AG04450 (cell line): ENCODE measurements around the gene LCN1. TPM values are rescaled to one million over a fixed set of nuclear protein-coding genes. Genes with fewer than 3 reads are reported as not detected.

ENCODE experiments used
- CTCF ChIA-PET: fragments of 300-600, 350-600 bp; formaldehyde crosslinking; extraction: SDS; loops from one replicate; lab custom pipeline; 2022; ENCODE audit warnings: antibody characterized with exemption, inconsistent platforms; lab: Charles Lee
- POLR2A ChIA-PET: fragments of 350-600 bp; formaldehyde crosslinking; extraction: SDS; loops from one replicate; lab custom pipeline; 2021; ENCODE audit warnings: antibody characterized with exemption, inconsistent platforms; lab: Yijun Ruan, JAX
- DNase-seq: peaks from one replicate; pipeline ENCODE4 v3.0.0-alpha.2; 2011; ENCODE audit warnings: low read depth, low spot score
- H3K27ac ChIP-seq: one replicate; pipeline ENCODE4 v1.5.1; 2012; ENCODE audit warnings: low read depth, low read length, control low read depth
- H3K27me3 ChIP-seq: one replicate; pipeline ENCODE4 v1.6.0; 2012; ENCODE audit warnings: low read length; ENCODE audit not compliant: control insufficient read depth, insufficient read depth
- H3K4me3 ChIP-seq: 2 replicates; pipeline ENCODE4 v1.5.1; 2011; ENCODE audit warnings: mild to moderate bottlenecking, low read depth, low read length, control low read depth
- H3K9me3 ChIP-seq: 2 replicates; pipeline ENCODE4 v1.5.1; 2012; ENCODE audit warnings: low read length; ENCODE audit not compliant: control insufficient read depth, insufficient read depth
- polyA plus RNA-seq: library from polyadenylated mRNA; depleted of rRNA; stranded (reverse); fragments of >200 nt; gene quantifications from 2 replicates; pipeline ENCODE4 v1.2.3, GENCODE V29; 2011
- TF ChIP-seq, protein P1 (sequence below): IDR thresholded peaks from 2 replicates; pipeline ENCODE4 v1.5.1; 2011; ENCODE audit warnings: low read depth, low read length, control low read depth, inconsistent platforms

LCN1 gene
- polyA plus RNA-seq, 1 experiment, result not detected

DNA sequence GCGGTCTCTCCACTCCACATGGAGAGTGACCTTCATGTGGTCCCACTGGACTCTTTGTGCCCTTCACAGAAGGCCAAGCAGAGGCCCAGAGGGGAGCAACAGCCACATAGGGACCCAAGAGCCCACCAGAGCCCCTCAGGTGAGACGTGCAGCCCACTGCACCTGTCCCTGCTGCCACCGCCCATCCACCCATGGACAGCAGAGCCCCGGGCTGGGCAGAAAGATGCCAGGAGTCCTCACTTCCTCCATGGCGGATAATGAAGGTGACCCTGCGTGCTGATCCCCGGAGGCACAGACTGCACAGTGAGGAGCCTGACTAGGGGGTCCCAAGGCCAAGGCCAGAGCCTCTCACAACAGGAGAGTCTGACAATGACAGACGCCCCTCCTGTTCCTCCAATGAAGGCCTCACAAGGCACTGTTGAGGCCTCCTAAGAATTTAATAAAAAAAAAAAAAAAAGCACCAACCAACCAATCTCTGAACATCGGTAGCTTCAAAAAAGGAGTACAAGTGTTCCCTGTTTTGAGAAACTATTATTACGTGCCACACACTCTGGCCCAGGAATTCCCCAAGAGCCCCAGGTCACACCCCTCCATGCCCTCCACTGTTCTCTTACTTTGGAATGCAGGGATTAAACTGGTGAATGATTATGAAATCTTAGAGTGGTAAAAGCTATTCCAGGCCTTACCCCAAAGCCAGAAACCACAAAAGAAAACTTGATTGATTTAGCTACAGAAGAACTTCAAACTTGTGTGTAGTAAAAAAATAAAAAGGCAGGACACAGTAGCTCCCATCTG, 44.5 kb upstream of the LCN1 start:
- peaks cover 2% of the 10 kb centered on the region for H3K27me3 ChIP-seq
- TF ChIP-seq, protein P1, sequence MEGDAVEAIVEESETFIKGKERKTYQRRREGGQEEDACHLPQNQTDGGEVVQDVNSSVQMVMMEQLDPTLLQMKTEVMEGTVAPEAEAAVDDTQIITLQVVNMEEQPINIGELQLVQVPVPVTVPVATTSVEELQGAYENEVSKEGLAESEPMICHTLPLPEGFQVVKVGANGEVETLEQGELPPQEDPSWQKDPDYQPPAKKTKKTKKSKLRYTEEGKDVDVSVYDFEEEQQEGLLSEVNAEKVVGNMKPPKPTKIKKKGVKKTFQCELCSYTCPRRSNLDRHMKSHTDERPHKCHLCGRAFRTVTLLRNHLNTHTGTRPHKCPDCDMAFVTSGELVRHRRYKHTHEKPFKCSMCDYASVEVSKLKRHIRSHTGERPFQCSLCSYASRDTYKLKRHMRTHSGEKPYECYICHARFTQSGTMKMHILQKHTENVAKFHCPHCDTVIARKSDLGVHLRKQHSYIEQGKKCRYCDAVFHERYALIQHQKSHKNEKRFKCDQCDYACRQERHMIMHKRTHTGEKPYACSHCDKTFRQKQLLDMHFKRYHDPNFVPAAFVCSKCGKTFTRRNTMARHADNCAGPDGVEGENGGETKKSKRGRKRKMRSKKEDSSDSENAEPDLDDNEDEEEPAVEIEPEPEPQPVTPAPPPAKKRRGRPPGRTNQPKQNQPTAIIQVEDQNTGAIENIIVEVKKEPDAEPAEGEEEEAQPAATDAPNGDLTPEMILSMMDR, result no peak
- no peaks in the 10 kb centered on the region for H3K9me3 ChIP-seq
- no peak for DNase-seq
- CTCF ChIA-PET, result interaction anchor here (0.6 to 1.1 kb wide), 5 partner anchors 13 to 1285 kb away, joined by 3 to 5 read pairs (median 3); no protein-coding TSS in a partner anchor
- no peak overlapping the region for H3K4me3 ChIP-seq
- POLR2A ChIA-PET, result no interaction called here
- no peak overlapping the region for H3K27ac ChIP-seq

DNA sequence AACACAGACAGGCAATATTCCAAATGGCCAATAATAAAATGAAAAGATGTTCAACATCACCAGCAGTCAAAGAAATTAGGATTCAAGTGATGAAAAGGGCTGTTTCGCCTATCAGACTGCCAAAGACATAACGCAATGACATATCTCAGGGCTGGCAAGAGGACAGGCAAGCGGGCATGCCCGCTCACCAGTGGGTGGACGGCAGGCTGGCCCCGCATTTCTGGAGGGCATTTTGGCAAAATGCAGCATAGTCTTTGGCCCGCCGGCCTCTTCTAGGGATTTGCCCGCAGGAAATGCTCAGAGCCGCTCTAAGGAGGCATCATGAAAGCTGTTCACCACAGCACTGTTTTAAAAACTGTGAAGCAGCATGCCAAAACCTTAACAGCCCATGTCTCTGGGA, 43.0 kb upstream of the LCN1 start:
- Histone ChIP-seq H3K27ac (peak overlapping the region; percentile 31), H3K9me3 (no peaks in the 10 kb centered on the region), H3K27me3 (peaks cover 2% of the 10 kb centered on the region), H3K4me3 (no peak overlapping the region)
- TF ChIP-seq, protein P1, result no peak
- DNase-seq, result no peak
- POLR2A ChIA-PET, result interaction anchor here (1.2 kb wide), 1 partner anchor 617 kb away, joined by 4 read pairs; no protein-coding TSS in a partner anchor
- CTCF ChIA-PET, result interaction anchor here (1.1 kb wide), 1 partner anchor 15 kb away, joined by 3 read pairs; no protein-coding TSS in a partner anchor

DNA sequence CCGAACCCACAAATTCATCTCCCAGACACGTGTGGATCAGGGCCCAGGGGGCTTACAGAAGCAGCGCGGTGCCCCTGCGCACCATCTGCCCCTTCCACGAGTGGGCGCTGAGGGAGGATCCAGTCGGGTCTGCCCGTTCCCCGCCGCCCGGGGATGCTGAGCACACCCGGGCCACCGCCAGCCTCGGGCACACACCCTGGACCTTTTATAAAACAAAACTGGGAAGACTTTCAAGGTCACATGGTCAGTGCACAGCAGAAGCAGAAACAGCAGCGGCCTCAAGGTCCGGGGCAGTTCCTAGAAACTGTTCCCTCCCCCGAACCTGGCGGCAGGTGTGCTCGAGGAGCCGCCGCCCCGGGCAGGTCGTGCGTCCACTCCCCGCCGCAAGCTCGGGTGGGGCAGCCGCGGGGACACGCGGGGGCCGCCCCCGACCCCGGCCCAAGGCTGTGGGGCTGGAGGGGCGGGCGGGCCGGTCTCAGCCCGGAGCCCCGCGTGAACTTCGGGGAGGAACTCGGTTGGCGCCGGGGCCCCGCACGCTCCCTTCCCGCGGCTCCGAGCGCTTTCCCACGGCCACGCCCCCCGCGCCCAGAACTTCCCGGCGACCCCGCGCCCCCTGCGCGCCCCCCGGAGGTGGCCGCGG, 42.3 kb upstream of the LCN1 start:
- no peaks in the 10 kb centered on the region for H3K9me3 ChIP-seq
- POLR2A ChIA-PET, result interaction anchor here (0.6 to 1.2 kb wide), 2 partner anchors 8 to 618 kb away, joined by 4 read pairs; no protein-coding TSS in a partner anchor
- peak overlapping the region; percentile 46 for H3K4me3 ChIP-seq
- no peak for DNase-seq
- TF ChIP-seq, protein P1, result peak; percentile 13; the same call in 1 of the 2 replicates
- no peak overlapping the region for H3K27ac ChIP-seq
- CTCF ChIA-PET, result no interaction called here
- peaks cover 2% of the 10 kb centered on the region for H3K27me3 ChIP-seq

DNA sequence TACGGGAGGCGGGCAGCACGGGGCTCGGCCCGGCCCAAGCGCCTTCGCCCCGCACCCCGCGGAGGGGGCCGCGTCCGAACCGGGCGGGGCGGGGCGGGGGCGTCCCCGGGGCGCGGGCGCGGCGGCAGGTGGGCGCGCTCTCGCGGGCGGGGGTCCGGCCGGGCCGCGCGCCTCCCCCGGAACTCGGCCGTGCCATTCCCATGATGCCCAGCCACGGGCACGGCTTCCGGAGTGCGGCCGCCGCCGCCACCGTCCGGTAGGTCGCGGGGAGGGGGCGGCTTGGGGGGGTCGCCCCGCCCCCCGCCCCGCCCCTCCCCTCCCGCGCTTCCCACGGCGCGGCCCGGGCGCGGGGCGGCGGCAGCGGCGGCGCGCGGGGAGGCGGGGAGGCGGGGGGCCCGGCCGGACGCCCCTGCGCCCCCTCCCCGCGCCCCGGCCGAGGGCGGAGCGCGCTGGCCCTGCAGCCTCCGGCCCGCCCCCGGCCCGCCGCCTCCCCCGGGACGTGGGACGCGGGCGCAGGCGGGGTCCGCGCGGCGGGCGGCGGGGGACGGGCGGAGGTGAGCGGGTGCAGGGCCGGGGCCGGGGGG, 41.7 kb upstream of the LCN1 start, which contains the start of gene PPP1R26:
TSS of gene PPP1R26 (plus strand) at position 314 of the 584 bp plus-strand sequence. CDS start 4,729 bp downstream, outside the sequence.
- Histone ChIP-seq H3K27ac (no peak within 1 kb of the TSS), H3K27me3 (peaks cover under 1% of the 10 kb centered on the region), H3K4me3 (peak within 1 kb of the TSS; percentile 75), H3K9me3 (no peaks in the 10 kb centered on the region)
- ChIA-PET POLR2A (interaction anchor here (0.6 kb wide), 1 partner anchor 8 kb away, joined by 4 read pairs; no protein-coding TSS in a partner anchor), CTCF (no interaction called here)
- DNase-seq, result no peak
- TF ChIP-seq, protein P1, result no peak
